NK-92 treated with Interleukin-12 subunit alpha and Interleukin-12 subunit beta, amount 100 ng/mL, for 24 hours (cell line): ENCODE results near the gene ATF7.
"Not testable (repeated sequence)": the region's sequence is repeated elsewhere in the genome, so short reads cannot be mapped to it uniquely, and the experiment has no call there.

Source experiments
- DNase-seq: peaks from one replicate; lab custom pipeline; 2025; lab: John Stamatoyannopoulos, UW

ATF7 gene

DNA sequence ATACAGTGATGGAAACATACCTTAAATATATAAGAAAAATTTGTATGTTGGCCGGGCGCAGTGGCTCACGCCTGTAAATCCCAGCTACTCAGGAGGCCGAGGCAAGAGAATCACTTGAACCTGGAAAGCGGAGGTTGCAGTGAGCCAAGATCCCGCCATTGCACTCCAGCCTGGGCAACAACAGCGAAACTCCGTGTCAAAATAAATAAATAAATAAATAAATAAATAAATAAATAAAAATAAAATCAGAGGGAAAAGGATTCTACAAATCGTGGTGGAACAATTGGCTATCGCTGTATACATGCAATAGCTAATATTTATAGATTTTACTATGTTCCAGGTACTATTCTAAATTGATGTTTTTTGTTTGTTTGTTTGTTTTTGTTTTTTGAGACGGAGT is 1.7 kb upstream of the ATF7 start:
- DNase-seq = no peak

DNA sequence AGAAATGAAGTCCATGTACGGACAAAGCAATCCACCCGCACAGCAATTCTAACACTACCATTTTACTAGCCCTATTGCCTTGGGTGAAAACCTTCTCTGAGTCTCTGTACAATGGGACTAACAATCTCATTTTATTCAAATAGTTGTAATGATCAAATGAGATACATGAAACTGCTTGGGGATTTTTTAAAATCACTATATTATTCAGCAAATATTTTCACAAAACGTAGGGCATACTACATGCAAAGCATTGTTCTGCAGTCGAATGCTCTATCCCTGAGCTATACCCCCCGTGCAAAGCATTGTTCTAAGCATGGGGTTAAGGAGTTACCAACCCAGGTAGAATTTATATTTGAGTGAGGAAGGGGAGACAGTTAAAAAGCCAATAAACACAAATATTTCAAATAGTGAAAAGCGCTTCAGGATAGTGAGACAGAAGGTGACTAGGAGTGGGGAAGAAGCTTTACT is 554 bp upstream of the ATF7 start:
- no peak for DNase-seq

DNA sequence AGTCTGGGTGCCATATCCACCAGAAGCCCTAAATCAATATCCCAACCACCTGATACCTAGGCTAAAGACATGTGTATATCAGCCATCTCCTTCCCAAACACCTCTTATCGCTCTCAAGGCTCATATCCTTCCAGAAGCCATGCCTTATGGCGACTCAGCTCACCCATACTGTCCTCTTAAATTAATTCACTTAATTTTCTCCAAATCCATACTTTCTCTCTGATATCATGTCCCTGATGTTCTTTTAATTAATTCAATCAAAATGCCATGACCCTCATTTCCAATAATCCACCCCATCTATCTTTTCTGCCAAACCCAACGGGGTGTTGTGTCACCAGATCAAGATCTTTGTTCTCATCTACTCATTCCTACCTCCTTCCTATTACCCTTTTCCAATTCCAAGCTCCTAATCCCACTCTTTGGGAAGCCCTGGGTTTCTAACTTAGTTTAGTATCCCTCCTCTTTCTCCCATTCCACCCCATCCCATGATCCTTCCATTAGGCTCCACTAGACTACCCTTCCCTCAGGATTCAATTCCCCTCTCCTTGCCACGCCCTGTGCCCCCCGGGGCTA is 723 bp downstream of the ATF7 start:
- no peak for DNase-seq

DNA sequence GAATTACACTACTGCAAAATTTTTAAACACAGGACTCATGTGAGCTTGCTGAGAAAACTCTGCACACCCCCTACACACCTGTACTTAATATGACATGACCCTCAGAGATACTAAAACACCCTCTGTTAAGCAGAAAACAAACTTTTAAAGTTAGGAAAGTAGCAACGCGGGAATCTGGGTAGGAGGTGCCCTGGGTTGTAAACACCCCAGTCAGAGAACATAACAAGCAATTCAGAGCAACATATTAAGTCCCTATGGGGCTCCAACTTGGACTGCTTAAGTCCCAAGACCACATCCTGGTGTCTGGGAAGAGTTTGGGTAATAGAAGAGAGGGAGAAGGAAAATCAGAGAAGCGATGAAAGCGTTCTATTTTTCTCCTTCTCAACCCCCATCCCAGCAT is 1.2 kb downstream of the ATF7 start:
- DNase-seq = no peak

DNA sequence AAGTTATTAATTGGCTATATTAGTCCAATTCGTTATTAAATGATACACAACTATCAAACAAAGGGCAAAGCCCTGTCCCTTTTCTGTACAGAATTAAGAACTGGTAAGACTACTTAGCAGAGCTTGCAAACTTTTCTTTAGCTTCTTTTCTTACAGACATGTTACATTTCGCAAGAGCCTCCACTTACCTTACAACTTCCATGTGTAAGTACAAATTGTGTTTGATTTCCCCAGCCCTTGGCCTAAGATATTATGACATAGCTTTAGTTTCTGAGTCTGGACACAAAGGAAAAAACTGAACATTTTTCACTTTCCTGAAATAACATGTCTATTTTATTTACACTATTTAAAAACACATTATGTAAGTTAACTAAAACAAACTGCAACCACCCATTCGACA is 1.7 kb downstream of the ATF7 start:
- DNase-seq = no peak

DNA sequence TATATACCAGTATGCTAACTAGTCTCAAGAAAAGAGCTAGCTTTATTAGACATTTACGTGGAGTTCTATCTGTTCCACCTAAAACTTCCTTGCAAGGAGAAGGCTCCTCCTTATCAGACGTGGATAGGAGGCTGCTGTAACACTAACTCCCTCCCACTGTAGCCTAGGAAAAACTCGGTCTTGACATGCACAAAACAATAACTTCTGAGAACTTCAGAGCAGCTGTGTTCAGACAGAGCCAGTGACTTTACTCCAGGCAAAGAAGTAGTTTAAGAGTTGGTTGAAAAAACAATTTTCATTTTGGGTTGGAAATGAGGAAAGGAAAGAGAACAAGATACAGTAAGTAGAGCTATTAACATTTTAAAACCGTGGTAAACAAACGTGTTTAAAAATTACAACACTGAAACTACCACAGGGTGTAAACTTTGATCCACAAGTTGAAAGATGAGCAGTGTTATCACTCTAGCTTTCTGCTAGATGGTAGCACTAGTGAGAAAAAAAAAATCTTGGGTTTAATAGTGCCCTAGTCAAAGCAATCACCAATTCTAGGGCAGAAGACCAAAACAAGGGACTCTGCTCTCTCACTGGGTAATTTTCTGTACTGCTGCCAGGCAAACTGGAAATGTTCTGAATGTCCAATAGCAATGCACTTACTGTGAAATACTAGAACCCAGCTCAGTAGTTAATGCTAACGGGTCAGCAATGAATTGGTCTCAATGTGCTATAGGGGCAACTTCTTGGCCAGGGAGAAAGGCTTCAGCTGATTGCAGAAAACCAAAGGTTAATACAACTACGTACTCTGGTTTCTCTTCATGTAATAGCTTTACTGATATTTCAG is 2.4 kb downstream of the ATF7 start:
- no peak for DNase-seq

DNA sequence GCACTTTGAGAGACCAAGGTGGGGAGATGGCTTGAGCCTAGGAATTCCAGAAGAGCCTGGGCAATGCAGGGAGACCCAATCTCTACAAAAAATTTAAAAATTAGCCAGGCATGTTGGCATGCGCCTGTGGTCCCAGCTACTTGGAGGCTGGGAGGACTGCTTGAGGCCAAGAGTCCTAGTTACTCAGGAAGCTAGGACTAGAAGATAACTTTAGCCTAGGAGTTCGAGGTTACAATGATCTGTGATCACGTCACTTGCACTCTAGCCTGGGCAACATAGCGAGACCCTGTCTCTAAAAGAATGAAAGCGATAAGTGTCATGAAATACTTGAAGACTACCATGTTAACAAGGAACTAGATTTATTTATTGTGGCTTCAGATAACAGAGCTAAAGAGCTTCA is 3.5 kb downstream of the ATF7 start:
- DNase-seq = no peak

DNA sequence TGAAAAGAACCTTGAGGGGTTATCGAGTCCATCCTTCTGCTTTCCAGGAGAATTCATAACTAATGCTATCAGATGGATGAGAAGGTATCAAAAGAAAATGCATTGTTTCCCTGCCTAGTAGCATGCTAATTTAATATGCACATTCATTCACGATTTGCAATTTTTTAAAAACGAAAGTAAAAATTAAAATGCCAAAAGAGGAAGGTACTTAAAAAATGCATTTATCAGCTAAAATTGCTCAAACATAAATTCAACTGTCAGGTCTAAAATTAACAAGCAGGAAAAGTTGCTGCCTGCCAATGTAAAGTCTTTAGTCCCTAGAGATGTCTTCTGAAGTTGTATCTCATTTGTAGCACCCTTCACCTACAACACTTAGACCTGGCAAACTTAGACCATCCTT is 7.9 kb downstream of the ATF7 start:
- DNase-seq = no peak

DNA sequence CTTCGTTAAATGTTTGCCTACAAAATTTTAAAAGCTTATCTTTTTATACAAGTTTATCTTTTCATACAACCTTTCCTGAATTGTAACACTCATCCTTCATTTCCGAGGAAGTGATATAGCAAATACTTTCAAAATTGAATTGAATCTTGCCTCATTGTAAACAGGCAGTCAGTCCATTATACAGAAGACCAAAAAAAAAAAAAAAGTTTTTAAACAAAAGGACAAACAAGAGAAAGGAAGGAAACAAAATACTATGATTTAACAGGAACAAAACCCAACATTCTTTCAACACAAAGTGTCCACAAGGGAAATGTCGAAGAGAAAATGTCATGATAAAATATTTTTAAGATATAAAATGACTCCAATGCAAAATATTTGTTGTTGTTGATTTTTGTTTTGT is 8.5 kb downstream of the ATF7 start:
- DNase-seq = no peak

DNA sequence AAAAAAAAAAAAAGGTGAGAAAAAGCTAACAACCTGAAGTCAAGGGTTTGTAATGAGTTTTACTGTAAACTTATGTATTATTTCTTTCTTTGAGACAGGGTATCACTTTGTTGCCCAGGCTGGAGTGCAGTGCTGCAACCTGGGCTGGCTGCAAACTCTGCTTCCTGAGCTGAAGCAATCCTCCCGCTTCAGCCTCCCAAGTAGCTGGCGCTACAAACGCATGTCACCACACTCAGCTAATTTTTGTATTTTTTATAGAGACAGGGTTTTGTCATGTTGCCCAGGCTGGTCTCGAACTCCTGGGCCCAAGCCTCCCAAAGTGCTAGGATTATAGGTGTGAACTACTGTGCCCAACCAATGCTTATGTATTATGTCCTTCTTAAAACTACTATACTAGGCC is 9.2 kb downstream of the ATF7 start:
- no peak for DNase-seq

DNA sequence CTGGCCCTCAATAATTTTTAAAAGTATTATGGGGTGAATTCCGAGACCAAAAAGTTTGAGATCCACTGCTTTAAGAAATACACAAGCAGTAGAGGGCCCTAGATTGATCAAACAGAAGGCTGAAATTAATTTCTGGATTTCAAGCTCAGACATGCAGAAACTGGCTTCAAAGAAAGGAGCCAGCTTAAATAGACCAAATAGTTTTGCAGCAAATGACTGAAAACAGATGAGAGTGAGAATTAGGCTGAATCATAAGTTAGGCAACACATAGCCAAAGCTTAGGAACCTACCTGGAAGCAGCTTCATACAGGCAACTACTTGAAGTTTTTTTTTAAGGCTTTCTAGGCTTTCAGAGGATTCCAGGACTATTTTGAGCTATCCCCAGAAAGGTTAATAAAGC is 12.4 kb downstream of the ATF7 start:
- no peak for DNase-seq

DNA sequence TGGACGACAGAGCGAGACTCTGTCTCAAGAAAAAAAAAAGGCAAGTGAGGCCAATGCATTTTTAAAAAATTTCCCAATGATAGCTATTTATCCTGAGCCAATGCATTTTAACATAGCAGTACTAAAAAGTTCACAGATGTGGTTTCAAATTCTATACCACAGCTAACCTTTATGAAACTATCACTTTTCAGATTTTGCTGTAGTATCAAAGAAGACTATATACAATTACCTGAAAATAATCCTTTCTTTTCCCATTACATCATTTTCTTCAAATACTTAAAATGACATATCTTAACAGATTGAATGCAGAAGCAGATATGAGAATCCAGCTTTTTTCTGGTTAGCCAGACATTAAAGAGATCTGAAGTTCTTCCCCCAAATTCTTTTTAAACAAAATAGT is 13.2 kb downstream of the ATF7 start:
- DNase-seq = no peak

DNA sequence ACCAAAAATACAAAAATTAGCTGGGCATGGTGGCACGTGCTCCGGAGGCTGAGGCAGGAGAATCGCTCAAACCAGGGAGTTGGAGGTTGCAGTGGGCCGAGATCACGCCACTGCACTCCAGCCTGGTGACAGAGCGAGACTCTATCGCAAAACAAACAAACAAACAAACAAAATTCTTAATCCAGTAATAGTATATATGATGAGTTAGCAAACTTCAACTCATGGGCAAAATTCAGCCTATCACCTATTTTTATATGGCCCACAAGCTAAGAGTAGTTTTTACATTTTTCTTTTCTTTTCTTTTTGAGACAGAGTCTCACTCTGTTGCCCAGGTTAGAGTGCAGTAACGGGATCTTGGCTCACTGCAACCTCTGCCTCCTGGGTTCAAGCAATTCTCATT is 14.9 kb downstream of the ATF7 start:
- DNase-seq = no peak

DNA sequence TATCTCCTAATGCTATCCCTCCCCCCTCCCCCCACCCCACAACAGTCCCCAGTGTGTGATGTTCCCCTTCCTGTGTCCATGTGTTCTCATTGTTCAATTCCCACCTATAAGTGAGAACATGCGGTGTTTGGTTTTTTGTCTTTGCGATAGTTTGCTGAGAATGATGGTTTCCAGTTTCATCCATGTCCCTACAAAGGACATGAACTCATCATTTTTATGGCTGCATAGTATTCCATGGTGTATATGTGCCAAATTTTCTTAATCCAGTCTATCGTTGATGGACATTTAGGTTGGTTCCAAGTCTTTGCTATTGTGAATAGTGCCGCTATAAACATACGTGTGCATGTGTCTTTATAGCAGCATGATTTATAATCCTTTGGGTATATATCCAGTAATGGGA is 19.5 kb downstream of the ATF7 start:
- not testable (repeated sequence) for DNase-seq

DNA sequence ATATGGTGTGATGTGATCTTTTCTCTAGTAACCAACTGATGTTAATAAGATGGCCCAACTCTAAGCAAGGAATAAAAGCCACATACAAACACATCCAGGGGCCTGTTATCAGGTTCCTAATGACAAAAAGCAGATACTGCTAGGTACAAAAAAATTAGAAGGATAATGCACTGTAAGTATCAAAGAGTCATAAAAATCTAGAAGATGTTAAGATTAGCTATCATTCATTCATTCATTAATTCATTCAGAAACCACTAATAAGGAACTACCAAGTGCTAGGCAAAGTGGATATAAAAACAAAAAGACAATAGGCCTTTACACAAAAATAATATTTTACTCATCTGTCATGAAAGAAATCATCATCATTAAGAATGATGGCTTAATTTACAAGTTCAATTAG is 21.6 kb downstream of the ATF7 start:
- no peak for DNase-seq

DNA sequence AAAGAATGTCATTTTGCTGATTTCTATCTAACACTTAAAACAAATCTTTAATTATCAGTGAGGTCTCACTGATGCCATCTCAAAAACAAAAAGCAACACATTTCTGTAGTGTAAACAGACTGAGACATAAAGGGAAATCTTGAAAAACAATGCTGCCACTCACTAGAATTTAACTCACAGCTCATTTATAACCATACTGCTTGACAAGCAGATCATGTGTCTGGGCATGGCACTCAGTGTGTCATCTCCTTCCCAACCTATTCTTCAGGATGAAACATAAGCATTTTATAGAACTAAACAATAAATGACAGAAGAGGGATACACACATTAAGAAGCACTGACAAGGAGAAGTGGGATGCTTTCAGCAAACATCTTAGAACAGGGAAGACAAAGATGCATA is 22.4 kb downstream of the ATF7 start:
- DNase-seq = no peak

DNA sequence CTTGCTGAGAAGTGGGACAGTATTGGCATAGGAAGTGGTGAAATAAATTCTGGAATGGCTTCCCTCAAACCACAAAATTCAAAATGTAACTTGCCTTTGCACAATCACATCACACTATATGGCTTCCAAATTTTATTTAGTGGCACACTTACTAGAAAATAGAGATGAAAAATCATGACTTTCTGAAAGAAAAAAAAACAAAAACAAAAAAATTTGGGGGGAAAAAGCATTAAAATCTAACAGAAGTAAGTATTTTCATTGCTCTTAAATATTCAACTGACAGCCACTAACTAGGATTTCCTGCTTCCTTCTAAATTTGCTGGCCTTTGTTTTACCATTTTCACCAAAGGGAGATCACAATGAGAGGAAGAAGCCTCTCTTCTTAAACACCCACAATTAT is 23.0 kb downstream of the ATF7 start:
- no peak for DNase-seq

DNA sequence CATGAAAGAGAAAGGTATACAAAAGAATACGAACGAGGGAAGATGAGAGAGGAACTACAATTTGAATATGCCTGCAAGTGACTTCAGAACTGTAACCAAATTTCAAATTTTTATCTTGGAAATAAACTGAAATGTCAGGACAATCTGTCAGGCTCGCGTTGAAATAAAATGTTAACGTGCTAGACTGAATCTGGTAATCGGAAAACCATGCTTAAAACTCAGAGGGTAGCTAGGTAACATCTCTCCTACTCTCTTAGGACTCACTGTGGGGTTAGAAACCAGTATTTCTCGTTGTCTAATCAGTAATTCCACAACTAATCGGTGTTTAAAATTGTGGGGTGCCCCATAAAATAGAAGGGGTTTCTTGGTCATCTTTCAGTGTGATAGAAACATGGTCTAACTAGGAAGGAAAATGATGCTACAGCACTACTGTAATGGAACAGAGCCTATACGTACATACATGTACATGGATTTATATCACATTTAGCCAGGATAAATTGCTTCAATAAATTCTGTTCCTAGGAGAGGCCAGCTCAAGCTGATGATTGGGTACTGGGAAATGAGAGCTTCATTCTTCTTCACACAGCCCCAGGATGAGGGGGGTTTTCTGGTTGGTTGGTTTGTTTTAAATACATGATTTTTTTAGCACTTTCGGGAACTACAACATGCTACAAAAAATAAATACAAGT is 23.9 kb downstream of the ATF7 start:
- DNase-seq = no peak

DNA sequence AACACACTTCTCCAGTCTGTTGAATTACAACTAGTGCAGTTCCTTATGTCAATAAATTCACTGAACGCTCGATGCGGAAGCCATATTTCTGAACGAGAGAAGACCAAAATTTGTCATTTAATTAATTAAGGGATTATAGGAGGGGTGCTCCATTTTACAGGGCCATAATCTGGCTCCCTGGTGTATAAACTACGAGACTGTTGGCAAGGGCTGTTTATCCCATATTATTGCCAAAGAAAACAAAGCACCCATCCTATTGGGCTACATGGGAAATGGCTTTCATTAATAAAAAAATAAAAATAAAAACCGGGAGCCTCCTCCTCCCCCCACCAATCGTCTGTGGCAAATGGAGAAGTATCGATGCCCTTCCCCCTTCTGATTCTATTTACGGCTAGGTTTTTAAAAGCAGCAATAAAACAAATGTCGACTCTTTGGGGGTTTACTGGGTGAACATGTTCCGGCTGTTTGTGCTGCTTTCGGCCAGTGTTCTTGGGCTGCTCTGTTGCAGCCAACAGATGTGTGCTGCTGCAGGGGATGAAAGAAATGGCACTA is 24.8 kb downstream of the ATF7 start:
- no peak for DNase-seq

DNA sequence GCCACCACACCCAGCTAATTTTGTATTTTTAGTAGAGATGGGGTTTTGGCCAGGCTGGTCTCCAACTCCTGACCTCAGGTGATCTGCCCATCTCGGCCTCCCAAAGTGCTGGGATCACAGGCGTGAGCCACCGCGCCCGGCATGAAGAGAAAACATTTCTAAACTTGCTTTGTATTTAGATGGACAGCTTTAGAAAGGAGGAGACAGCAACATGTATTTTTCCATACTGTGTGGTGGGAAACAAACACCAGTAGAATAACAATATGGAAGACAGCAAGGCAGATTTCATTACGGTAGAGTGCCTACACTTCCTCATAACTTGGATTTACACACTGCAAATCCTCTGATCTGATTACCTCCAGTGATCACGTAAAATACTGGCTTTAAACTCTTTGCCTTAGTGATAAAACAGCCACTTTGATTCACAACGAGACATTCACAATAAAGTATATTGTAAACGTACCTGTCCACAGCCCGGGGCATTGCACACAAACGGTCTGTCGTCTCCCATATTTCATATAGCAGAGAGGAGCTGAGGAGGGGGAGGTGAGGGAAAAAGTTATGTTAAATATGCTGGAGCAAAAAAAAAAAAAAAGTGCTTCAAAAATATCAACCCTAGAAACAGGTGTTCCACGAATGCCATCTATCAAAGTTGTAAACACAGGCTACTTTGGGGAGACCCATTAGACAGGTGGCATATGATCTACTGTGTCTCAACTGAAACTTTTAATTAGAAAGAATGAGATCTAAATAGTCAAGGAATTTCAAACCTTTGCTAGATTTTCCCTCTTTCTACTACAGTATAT is 25.5 kb downstream of the ATF7 start:
- DNase-seq = no peak

DNA sequence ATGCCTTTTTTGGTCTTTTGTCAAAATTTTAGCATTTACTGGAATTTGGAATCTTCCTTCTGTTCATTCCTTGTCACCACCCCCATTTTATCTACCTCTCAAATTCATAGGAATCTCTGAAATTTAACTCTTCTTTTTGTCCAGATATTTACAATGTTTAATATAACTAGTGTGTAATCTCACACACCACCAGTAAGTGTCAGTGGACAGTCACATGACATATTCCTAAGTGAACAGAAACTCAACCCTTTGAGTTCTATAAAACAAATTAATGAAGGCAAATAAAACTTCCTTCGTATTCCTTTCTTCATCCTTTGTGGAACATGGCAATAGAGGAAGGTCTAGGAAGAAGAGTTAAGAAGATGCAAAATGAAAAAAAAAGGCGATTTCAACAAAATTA is 26.6 kb downstream of the ATF7 start:
- DNase-seq = no peak

DNA sequence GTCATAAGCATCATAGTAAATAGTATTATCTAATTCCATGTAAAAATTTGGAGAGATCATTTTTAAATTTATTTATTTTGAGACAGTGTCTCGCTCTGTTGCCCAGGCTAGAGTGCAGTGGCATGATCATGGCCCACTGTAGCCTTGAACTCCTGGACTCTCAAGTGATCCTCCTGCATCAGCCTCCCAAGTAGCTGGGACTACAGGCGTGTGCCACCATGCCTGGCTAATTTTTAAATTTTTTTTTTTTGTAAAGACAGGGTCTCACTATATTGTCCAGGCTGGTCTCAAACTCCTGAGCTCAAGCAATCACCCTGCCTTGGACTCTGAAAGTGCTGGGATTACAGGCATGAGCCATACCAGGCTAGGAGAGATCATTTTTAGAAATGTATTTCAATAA is 27.2 kb downstream of the ATF7 start:
- not testable (repeated sequence) for DNase-seq
